Upper lobe of left lung (tissue), 6 donors: ENCODE measurements around the gene CRYGS. TPM values are rescaled to one million over a fixed set of nuclear protein-coding genes. Genes with fewer than 3 reads are reported as not detected.
"Not testable (repeated sequence)": the region's sequence is repeated elsewhere in the genome, so short reads cannot be mapped to it uniquely, and the experiment has no call there.

Source experiments
- ATAC-seq, 2 donors: fragments of 200-7000 bp; cut with Tn5 transposase; one replicate each; pipeline ENCODE4 v1.9.1; 2022; ENCODE audit warnings: mild to moderate bottlenecking in 2 of 2, moderate library complexity in 2 of 2; ENCODE audit not compliant: low FRiP score in 2 of 2
- DNase-seq, 2 donors: peaks; one replicate each; pipeline ENCODE4 v3.0.0-alpha.2; 2019 to 2020
- H3K27ac ChIP-seq, 4 donors: fragments of 200-600 bp; sonication (generic); one replicate each; pipeline ENCODE4 v1.5.1; 2016 to 2019
- H3K27me3 ChIP-seq, 4 donors: fragments of 200-600 bp; sonication (generic); one replicate each; pipeline ENCODE4 v1.5.1; 2017 to 2019
- H3K36me3 ChIP-seq, 4 donors: fragments of 200-600 bp; sonication (generic); one replicate each; pipeline ENCODE4 v1.5.1; 2016 to 2019
- H3K4me1 ChIP-seq, 4 donors: fragments of 200-600 bp; sonication (generic); one replicate each; pipeline ENCODE4 v1.5.1; 2018 to 2019
- H3K4me3 ChIP-seq, 4 donors: fragments of 200-600 bp; sonication (generic); one replicate each; pipeline ENCODE4 v1.5.1; 2017 to 2019; ENCODE audit warnings: mild to moderate bottlenecking in 2 of 4, moderate library complexity in 1 of 4
- H3K9me3 ChIP-seq, 4 donors: fragments of 200-600 bp; sonication (generic); one replicate each; pipeline ENCODE4 v1.5.1; 2018 to 2019
- CTCF ChIP-seq, 6 experiments: fragments of 450-650 bp in 4 of 6; fragments of 200-600 bp in 2 of 6; sonication (generic) in 2 of 6; IDR thresholded peaks; one replicate each; pipeline ENCODE4 v1.5.1; 2016 to 2019; ENCODE audit warnings: antibody characterized with exemption in 6 of 6
- EP300 ChIP-seq, 4 donors: sonication (generic); formaldehyde crosslinking; IDR thresholded peaks; one replicate each; pipeline ENCODE4 v1.5.1; 2017; ENCODE audit warnings: antibody characterized with exemption in 4 of 4, control low read depth in 2 of 4
- POLR2A ChIP-seq, 4 donors: fragments of 450-650 bp; IDR thresholded peaks; one replicate each; pipeline ENCODE4 v1.5.1; 2016 to 2017; ENCODE audit warnings: antibody characterized with exemption in 4 of 4, mild to moderate bottlenecking in 2 of 4
- POLR2AphosphoS5 ChIP-seq, 2 donors: sonication (generic); formaldehyde crosslinking; IDR thresholded peaks; one replicate each; pipeline ENCODE4 v1.5.1; 2017; ENCODE audit warnings: antibody characterized with exemption in 2 of 2
- WGBS, 2 donors: methylation state at CpG; one replicate each; pipeline ENCODE4 v1.1.5; 2017 to 2018; 5-methylcytosine and 5-hydroxymethylcytosine counted together
- total RNA-seq, 6 donors: library from RNA; depleted of rRNA in 4 of 6; stranded (reverse); fragments of >200 nt in 4 of 6; gene quantifications; one replicate each; pipeline versions ENCODE4 v1.1.0 to v1.2.1, GENCODE V29; 2016 to 2021
- donor health status: DM: no; HTN: no; CAD: no; lungs with moderate emphysema.
- donor health status: DM: no; HTN: yes; CAD: no; lungs with severe emphysema.

CRYGS gene
- total RNA-seq, 6 donors from 2014 or later = 2.7 to 9.4 (median 3.2) TPM

DNA sequence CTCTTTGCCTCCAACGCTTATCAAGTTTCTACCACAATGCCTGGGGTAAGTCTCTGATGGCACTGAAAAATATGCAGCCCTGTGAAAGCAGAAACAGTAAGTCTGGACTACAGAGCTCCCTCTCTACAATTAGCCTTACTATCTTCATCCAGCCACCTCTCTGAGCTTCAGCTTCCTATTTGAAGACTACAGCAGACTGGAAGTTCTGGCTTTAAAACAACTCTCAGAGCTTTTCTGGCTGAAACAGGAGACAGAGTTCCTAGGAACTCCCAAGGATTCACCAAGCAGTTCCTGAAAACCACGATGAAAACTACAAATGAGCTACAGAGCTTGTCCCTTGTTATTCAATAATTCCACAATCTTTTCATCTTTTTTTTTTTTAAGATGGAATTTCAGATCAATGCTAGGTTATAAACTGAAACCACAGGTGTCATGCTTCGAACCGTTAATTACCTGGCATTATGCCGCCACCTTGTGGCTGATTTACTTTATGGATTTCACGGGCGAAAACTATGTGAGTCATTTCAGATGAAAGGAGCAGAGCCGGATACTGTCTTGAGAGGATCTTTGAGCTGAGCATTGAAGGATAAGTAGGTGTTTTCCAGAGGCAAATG is 3.9 kb downstream of the CRYGS start:
- peaks cover 0 to 8% (median 6%) of the 10 kb centered on the region in 4 donors for H3K4me1 ChIP-seq
- no peaks in the 10 kb centered on the region for H3K9me3 ChIP-seq
- no peaks in the 10 kb centered on the region for H3K27me3 ChIP-seq
- peak in 1 of 2 donors; percentile 78 for DNase-seq
- WGBS, 2 donors = 10 to 12% methylated on average over 8 of the region's 8 CpGs
- H3K36me3 ChIP-seq = peaks cover 0 to 16% (median 2%) of the 10 kb centered on the region in 4 donors
- H3K27ac ChIP-seq = no peak overlapping the region
- peak overlapping the region in 1 of 4 donors; percentile 1 for H3K4me3 ChIP-seq
- no peak for TF ChIP-seq EP300 (IDR thresholded peaks at IDR 0.05)
- TF ChIP-seq CTCF (IDR thresholded peaks at IDR 0.05) = peak; percentile 51 to 84 (median 72)
- ATAC-seq = peak; percentile 69 to 82

DNA sequence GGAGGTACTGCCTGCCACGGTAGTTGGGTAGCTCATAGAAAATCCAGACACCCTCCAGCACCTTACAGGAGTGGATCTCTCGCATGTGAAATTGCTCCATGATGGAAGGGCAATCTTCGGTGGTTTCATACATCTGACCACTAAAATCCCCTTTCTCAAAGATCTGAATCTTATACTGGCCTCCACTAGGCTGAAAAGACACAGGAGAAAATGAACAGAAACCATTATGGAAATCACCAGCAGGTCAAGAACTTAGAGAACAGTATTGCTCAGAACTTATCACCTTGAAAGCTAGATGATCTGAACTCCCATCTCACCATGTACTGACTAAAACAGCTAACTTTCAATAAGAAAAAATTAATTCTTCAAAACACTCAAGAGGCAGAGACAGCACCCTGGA is 5.4 kb downstream of the CRYGS start:
- ATAC-seq = no peak

GRCh38 chr3:186536883-186537844 is 7.0 kb downstream of the CRYGS start:
- Histone ChIP-seq H3K27me3 (no peaks in the 10 kb centered on the region), H3K9me3 (no peaks in the 10 kb centered on the region)
- no peak for DNase-seq

More for the DNA sequence above, 5.4 kb downstream of the CRYGS start:
- Histone ChIP-seq H3K4me3 (no peak overlapping the region), H3K36me3 (peaks cover 0 to 5% (median under 1%) of the 10 kb centered on the region in 4 donors), H3K27me3 (no peaks in the 10 kb centered on the region), H3K27ac (no peak overlapping the region), H3K9me3 (no peaks in the 10 kb centered on the region), H3K4me1 (peaks cover 0 to 8% (median 6%) of the 10 kb centered on the region in 4 donors)
- 88 to 98% methylated on average over 3 of the region's 3 CpGs for WGBS, 2 donors
- DNase-seq = no peak
- TF ChIP-seq EP300 (IDR thresholded peaks at IDR 0.05) = no peak
- no peak for TF ChIP-seq POLR2AphosphoS5 (IDR thresholded peaks at IDR 0.05)

GRCh38 chr3:186534113-186534669 is 10.0 kb downstream of the CRYGS start:
- Histone ChIP-seq H3K36me3 (peaks cover 0 to 3% (median 0%) of the 10 kb centered on the region in 4 donors), H3K27ac (no peak overlapping the region), H3K9me3 (no peaks in the 10 kb centered on the region), H3K4me3 (no peak overlapping the region), H3K4me1 (no peaks in the 10 kb centered on the region), H3K27me3 (no peaks in the 10 kb centered on the region)
- no peak for DNase-seq
- ATAC-seq = peak in 1 of 2 donors; percentile 78
- WGBS, 2 donors = 64 to 79% methylated on average over 6 of the region's 6 CpGs
- no peak for TF ChIP-seq CTCF (IDR thresholded peaks at IDR 0.05)
- TF ChIP-seq POLR2AphosphoS5 (IDR thresholded peaks at IDR 0.05) = no peak
- no peak for TF ChIP-seq EP300 (IDR thresholded peaks at IDR 0.05)
- no peak for TF ChIP-seq POLR2A (IDR thresholded peaks at IDR 0.05)

More at GRCh38 chr3:186536883-186537844, 7.0 kb downstream of the CRYGS start:
- H3K4me3 ChIP-seq = no peak overlapping the region
- peaks cover 0 to 3% (median 0%) of the 10 kb centered on the region in 4 donors for H3K36me3 ChIP-seq
- ATAC-seq = no peak
- peaks cover 0 to 8% (median 6%) of the 10 kb centered on the region in 4 donors for H3K4me1 ChIP-seq
- TF ChIP-seq EP300 (IDR thresholded peaks at IDR 0.05) (no peak), CTCF (IDR thresholded peaks at IDR 0.05) (no peak), POLR2A (IDR thresholded peaks at IDR 0.05) (no peak), POLR2AphosphoS5 (IDR thresholded peaks at IDR 0.05) (no peak)
- H3K27ac ChIP-seq = no peak overlapping the region

GRCh38 chr3:186532598-186533072 is 11.5 kb downstream of the CRYGS start:
- Histone ChIP-seq H3K4me1 (no peaks in the 10 kb centered on the region), H3K27me3 (no peaks in the 10 kb centered on the region), H3K4me3 (no peak overlapping the region), H3K36me3 (no peaks in the 10 kb centered on the region), H3K27ac (no peak overlapping the region), H3K9me3 (no peaks in the 10 kb centered on the region)
- ATAC-seq = peak in 1 of 2 donors; percentile 50
- no peak for DNase-seq
- TF ChIP-seq POLR2AphosphoS5 (IDR thresholded peaks at IDR 0.05) (no peak), EP300 (IDR thresholded peaks at IDR 0.05) (no peak), CTCF (IDR thresholded peaks at IDR 0.05) (no peak), POLR2A (IDR thresholded peaks at IDR 0.05) (no peak)
- 25 to 44% methylated on average over 1 of the region's 1 CpG for WGBS, 2 donors

DNA sequence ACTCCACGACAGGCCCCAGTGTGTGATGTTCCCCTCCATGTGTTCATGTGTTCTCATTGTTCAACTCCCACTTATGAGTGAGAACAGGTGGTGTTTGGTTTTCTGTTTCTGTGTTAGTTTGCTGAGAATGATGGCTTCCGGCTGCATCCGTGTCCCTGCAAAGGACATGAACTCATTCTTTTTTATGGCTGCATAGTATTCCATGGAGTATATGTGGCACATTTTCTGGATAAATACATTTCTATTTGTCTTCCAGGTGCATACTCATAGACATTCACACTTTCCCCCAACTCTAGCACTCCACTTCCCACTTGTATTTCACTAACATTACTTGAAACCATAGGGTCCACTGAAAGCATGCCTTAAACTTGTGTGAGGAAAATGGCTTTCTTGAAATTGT is 12.5 kb downstream of the CRYGS start:
- not testable (repeated sequence) for H3K36me3 ChIP-seq, H3K4me1 ChIP-seq, H3K4me3 ChIP-seq, H3K27ac ChIP-seq, DNase-seq, ATAC-seq, H3K27me3 ChIP-seq, H3K9me3 ChIP-seq
- WGBS, 2 donors = 96 to 97% methylated on average over 3 of the region's 3 CpGs
